GM19193 (cell line): Measurements from ENCODE around the gene PPP1R27.

Source experiments
- POLR2A ChIP-seq: IDR thresholded peaks from 4 replicates; pipeline ENCODE4 v1.6.1; 2011; ENCODE audit not compliant: insufficient read depth, insufficient read length; ENCODE audit errors: extremely low read depth

The PPP1R27 gene

GRCh38 chr17:81849457-81849856 is 14.6 kb upstream of the PPP1R27 start:
- TF ChIP-seq POLR2A: no peak

DNA sequence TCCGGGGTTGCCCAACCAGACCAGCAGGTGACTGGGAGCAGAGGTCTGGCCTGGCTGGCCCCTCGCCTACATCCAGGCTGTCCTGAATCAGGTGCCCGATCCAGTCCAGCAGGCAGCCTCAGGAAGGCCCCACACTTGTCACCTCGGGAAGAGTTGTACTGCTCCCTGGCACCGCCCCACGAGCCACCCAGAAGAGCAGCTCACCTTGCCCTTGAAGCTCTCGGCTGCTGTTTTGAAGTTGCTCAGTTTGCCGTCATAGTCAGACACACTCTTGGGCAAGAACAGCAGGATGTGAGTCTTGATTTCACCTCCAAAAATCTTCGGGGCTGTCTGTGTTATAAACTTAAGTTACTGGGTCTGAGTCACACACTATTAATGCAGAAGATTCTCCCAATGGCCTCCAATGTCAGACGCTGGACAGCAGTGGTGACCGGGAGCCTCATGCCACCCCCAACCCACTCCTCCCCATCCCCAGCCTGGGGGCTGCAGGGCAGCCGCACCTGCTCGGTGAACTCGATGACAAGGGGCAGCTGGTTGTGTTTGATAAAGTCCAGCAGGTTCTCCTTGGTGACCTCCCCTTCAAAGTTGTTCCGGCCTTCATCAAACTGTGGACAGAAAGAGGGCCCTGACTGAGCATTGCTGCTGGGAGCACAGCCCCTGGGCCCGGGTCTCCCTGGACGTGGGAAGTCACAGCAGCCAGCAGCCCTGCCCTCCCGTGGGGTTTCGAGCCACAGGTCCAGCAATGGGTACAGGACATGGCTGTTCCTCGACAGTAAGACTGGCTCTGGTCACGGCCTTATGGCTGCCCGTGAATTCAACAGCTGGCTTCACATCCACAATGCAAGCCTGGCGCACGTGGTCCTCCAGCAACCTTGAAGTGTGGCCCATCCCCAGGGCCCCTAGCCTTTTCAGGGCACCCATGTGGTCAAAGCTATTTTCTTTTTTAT is 12.2 kb upstream of the PPP1R27 start:
- TF ChIP-seq POLR2A: no peak

GRCh38 chr17:81845881-81846742 is 11.3 kb upstream of the PPP1R27 start:
- no peak for TF ChIP-seq POLR2A

DNA sequence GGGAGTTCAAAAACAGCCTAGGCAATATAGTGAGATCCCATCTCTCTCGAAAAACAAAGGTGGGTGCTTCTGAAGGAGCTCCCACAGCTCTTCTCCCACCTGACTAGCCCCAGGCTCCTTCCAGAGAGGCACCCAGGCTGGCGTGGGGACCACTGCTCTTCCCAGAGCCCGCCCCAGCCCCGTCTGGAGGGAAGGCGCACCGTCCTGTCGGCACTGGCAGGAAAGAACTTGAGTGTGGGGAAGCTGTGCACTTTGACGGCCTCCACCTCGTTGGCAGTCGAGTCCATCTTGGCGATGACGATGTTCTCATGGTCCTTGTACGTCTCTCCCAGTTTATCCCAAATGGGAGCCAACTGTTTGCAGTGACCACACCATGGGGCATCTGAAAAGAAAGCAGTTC is 10.5 kb upstream of the PPP1R27 start:
- peak; percentile 9 for TF ChIP-seq POLR2A

DNA sequence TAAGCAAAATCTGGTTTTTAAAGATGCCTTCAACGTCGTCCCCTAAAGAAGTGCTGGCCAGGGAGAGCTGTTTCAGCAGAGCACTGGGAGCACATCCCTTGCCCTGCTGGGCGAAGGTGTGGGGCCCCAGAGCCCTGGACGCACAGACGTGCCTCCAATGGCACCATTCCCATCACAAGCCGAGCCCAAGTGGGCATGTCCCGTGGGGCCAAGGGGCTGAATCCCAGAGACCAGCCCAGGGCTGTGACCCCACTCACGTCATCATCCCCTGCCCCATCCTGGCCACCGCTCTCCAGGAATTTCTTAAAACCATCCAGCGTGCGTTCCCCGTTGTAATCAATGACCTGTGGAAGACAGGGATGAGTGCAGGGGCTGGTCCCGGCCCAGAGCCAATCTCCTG is 10.0 kb upstream of the PPP1R27 start:
- no peak for TF ChIP-seq POLR2A

- no peak for TF ChIP-seq POLR2A
Observed at GRCh38 chr17:81844327-81844851, 9.5 kb upstream of the PPP1R27 start.

- no peak for TF ChIP-seq POLR2A
Observed at GRCh38 chr17:81843713-81844326, 9.0 kb upstream of the PPP1R27 start.

GRCh38 chr17:81842725-81843504 is 8.1 kb upstream of the PPP1R27 start:
- TF ChIP-seq POLR2A: no peak

DNA sequence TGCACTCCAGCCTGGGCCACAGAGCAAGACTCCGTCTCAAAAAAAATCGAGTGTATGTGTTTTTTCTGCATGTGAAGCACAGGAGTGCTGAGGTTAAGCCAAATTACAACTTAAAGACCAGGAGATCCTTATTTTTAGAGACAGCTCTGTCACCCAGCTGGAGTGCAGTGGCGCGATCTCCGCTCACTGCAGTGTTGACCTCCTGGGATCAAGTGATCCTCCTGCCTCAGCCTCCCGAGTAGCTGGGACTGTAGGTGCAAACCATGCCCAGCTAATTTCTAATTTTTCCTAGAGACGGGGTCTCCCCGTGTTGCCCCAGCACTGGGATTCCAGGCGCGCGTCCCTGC is 7.5 kb upstream of the PPP1R27 start:
- TF ChIP-seq POLR2A: no peak

GRCh38 chr17:81841866-81842265 is 7.0 kb upstream of the PPP1R27 start:
- TF ChIP-seq POLR2A: no peak

- TF ChIP-seq POLR2A: no peak
Observed at GRCh38 chr17:81840826-81841778, 6.3 kb upstream of the PPP1R27 start.

GRCh38 chr17:81839301-81839700 is 4.5 kb upstream of the PPP1R27 start:
- no peak for TF ChIP-seq POLR2A

DNA sequence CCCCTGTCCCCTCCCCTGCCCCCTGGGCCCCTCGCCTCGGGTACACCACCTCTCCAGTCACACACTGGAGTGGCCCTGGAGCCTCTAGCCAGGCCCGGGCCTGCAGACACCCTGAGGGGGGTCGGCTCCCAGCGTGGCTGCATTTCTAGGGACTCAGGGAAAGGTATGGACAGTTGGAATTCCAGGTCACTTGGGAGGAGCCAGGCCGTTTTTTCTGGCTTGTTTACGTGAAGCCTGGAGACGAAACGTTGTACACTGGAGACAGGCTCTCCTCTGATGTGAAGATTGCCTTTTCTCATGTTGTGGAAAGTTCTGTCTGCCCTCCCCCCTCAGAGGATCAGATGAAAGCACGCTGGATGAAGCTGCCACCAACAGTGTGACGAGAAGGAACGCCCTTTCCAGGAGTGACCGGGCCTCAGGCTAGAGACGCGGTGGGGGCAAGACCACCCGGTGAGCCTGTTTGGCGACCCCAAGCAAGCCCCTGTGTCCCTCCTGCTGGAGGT is 4.0 kb upstream of the PPP1R27 start:
- no peak for TF ChIP-seq POLR2A
